HG02763 (cell line): ENCODE results near the gene ACBD6.

Source experiments
- ATAC-seq: cut with Tn5 transposase; IDR thresholded peaks from one replicate; pipeline ENCODE4 v1.9.1; 2021; ENCODE audit warnings: mild to moderate bottlenecking, moderate library complexity; ENCODE audit not compliant: unreplicated experiment

The ACBD6 gene

DNA sequence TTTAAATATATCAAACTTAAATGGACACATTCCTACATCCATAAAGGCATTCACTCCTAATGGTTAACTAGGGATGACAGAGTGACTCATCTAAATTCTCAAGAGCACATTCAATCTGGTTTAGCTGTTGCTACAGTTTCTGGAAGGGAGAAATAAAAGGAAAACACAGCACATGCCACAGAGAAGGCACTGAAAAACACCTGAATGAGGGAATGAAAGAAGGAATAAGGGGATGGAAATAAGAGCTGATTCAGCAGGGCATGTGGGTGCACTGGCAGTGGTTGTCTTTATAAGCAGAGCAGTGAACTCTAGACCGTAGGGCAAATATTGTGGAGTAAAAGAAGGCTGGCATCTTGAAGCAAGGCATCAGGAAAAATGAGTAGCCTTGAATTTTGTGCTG is 193.0 kb downstream of the ACBD6 start:
- no peak for ATAC-seq

DNA sequence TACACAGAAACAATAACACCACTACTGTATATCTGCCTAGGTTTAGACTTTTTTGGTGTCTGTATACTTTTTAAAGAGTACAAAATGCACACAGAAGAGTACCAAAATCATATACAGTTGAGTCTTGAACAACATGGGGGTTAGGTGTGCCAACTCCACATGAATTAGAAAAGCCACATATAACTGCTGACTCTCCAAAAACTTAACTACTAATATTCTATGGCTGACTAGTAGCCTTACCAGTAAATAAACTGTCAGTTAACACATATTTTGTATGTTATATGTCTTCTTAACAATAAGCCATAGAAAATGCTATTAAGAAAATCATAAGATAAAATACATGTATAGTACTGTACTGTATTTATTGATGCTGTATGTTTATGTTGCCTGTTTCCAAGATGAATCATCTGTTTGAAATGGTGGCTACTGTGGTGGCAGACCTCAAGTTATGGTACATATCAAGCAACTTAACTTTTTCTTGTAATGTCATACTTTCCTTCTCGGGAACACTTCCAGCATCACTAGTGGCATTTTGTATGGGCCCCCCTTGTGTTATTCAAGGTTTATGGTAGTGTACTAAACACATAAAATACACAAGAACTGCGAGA is 201.1 kb downstream of the ACBD6 start:
- no peak for ATAC-seq

DNA sequence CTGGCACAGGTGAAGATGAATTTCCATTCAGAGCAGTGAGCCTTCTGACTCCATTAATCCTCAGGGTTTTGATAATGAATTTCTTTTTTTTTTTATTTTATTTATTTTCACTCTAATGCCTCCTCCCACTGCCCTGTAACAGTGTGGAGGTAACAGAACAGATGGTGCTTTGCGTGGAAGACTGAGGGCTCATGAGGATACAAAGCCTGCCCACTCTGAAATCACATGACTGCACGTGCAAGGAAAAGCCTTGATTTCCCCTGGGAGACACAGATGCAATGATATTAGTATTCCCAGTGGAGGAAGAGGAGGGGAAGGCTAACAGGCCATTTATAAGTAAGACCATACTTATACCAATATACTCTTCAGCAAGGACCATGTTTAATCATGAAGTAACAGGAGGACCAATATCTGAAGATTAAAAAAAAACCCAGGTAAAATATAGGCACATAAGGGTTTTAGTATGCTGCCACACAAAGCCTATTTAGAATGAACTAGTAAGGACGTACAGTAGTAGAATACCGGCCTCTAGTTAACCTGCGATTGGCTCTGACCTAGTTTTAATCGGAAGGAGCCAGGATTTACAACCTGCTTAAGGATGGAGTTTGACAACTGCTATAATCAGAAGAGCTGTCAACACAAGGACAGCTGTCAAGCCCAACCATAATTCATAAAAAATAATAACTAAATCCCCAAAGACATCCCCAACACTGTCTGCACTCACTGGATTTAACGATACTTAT is 202.7 kb downstream of the ACBD6 start:
- ATAC-seq = no peak

- no peak for ATAC-seq
Measured at GRCh38 chr1:180295999-180296398, 206.4 kb downstream of the ACBD6 start.

DNA sequence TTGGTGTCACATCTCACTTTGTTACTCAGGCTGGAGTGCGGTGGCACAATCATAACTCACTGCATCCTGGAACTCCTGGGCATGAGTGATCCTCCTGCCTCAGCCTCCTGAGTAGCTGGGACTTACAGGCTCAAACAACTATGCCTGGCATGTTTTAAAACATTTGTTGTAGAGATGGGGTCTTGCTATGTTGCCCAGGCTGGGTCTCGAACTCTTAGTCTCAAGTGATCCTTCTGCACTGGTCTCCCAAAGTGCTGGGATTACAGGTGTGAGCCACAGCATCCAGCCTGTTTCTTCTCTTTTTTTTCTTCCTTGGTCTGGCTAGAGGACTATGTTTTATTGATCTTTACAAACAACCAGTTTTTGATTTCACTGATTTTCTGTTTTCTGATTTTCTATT is 207.7 kb downstream of the ACBD6 start:
- no peak for ATAC-seq

DNA sequence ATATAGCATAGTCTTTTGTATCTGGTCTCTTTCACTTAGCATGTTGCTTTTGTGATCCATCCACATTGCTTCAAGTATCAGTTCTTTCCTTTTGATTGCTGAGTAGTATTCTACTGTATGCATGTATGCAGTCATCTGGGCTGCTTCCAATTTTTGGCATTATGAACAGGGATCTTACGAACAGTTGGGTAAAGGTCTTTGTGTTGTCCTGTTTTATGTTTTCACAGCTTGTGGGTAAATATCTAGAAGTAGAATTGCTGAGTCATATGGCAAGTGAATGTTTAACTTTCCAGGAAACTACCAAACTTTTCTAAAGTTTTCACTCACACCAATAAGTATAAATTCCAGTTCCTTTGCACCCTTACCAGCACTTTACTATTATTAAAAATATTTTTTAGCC is 211.4 kb downstream of the ACBD6 start:
- no peak for ATAC-seq

GRCh38 chr1:180290265-180291001 is 211.9 kb downstream of the ACBD6 start:
- no peak for ATAC-seq

DNA sequence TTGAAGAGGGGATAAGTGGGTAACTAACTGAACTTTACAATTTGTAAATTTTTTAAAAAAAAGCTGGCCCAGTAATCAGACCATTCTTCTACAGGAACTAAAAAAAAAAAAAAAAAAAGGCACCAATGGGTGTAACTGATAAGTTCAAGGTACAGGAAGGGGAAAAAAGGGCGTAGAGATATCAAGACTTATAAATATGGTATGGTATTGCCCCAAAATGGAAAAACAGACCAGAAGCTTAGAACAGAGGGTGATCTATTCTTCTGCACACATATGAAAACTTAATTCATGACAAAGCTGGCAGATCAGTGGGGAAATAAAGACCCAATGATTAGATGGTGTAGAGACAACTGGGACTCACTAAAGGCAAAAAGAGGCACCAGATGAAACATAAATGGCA is 213.4 kb downstream of the ACBD6 start:
- ATAC-seq = no peak

DNA sequence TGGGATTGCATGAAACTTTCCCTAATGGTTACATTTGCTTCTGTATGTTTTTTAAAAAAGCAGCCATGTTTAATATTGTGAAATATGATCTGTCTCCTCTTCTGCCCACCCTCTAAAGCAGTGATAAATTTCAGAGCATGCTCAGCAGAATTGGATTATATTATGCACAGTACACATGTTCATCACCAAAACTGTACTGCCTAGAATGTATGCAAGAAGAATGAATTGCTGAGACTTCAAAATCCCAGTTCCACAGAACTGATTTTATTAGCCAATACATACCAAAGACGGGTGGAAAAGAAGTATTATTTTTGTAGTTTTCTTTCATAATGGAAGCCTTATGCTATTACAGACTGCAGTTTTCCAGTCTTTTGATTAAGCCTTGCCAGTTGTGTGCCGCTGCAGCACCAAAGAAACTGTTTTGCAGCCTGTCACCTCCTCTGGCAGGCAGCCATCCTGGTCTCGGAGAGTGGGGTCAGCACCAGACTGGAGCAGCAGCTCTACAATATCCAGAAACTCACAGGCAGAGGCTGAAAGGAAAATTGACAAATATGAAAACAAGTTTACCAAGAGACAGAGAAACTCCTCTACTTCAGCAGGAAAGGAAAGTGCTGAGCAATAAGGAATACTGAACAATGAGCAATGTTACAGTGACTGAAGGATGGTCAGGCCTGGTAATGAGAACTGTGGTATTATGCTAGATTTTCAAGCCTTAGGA is 214.2 kb downstream of the ACBD6 start:
- ATAC-seq = no peak

GRCh38 chr1:180286417-180286816 is 216.0 kb downstream of the ACBD6 start:
- no peak for ATAC-seq

DNA sequence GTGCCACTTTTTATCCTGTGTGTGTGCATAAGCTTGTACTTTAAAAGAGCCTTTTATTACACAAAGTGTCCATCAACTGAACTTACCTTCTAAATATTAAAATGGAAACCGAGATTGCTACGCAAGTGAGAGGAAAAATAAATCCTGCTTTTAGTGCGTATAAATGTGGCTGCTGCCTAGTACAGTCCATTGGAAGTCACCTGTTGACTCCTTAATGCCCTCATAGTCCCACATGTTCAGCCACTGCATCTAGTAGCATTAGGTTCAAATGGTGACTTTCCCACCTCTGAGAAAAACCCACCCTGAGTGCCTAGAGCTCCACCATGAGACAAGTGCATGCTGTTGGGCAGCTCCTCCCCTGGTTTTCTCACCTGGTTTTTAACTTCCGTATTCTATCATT is 219.3 kb downstream of the ACBD6 start:
- no peak for ATAC-seq

- no peak for ATAC-seq
Measured at GRCh38 chr1:180282401-180283044, 219.9 kb downstream of the ACBD6 start.

DNA sequence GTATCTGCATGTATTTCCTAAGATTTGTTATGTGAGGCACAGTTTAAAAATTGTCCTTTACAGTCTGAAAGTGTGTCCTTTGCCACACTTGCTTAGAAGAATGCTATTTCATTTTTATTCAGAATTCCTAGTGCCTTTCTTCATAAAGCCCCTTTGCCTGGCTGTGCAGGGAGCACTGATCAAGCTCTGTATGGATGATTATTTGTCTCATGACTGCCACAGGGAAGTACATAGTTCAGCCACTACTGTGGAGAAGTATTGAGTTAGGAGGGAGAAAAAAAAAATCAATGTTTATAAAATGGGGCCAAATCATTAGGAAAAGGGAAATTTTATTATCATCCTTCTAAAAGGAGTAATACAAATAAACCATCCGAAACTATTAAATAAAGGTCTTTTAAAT is 220.9 kb downstream of the ACBD6 start:
- ATAC-seq = no peak

GRCh38 chr1:180280617-180281016 is 221.8 kb downstream of the ACBD6 start:
- no peak for ATAC-seq

- no peak for ATAC-seq
Measured at GRCh38 chr1:180279651-180280050, 222.7 kb downstream of the ACBD6 start.

GRCh38 chr1:180278596-180279395 is 223.6 kb downstream of the ACBD6 start:
- no peak for ATAC-seq

- ATAC-seq = no peak
Measured at GRCh38 chr1:180278194-180278515, 224.2 kb downstream of the ACBD6 start.

DNA sequence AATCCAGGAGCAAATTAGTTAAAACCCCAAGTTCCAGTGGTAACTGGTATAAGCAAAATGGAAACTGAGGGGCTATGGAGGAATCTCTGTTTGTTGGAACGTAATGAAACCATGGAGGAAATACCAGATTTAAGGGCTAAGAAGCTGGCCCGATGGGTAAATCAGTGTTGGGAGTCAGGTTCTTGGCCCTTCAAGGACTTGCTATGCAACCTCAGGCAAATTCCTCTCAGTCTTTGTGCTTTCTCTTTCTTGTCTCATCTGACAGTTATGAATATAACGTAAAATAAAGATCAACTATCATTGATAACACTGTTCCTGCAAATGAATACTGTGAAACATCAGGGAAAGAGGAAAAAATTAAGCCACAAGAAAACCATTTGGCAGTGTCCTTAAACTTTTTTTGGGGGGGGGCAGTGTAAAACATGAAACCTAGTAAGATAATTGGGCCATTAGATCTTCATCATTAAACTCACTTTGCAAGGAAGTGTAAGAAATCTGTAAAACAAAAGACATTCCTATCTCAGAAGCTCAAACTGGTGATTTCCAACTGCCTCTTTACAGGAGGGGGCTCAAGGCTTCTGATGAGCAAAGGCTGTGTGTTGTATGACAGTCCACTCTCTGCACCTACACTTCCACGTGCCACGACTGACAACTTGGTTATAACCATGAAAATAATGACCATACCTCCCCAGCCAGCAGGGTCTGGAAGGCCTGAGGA is 224.7 kb downstream of the ACBD6 start:
- ATAC-seq = no peak

GRCh38 chr1:180275726-180276125 is 226.7 kb downstream of the ACBD6 start:
- no peak for ATAC-seq

DNA sequence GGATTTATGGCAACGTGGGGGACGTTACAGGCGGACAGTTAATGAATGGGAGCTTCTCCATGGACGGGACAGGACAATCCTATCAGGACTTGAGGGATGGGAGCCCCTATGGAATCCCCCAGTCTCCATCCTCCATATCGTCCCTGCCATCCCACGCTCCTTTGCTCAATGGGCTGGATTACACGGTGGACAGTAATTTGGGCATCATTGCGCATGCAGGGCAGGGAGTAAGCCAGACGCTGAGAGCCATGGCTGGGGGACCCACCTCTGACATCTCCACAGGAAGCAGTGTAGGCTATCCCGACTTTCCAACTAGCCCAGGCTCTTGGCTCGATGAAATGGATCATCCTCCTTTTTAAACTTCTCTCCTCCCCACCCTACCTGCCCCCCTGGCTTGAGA is 228.2 kb downstream of the ACBD6 start:
- ATAC-seq = no peak
